Panc1 (cell line): ENCODE measurements around the gene RNF167. TPM values are rescaled to one million over a fixed set of nuclear protein-coding genes. Genes with fewer than 3 reads are reported as not detected.

Source experiments
- ATAC-seq: fragments of 200-7000 bp; cut with Tn5 transposase; 2 replicates; pipeline ENCODE4 v1.9.1; 2020; ENCODE audit warnings: mild to moderate bottlenecking, moderate library complexity
- BruUV-seq: library from RNA; stranded (reverse); fragments of 400-500 nt; replicated peaks from 2 replicates; lab custom pipeline; 2021; lab: Mats Ljungman, UMichigan
- CTCF ChIA-PET: fragments of 300-600 bp; sonication (Branson Sonifier 250); formaldehyde crosslinking; loops from one replicate; lab custom pipeline; 2022; ENCODE audit warnings: antibody characterized with exemption; lab: Charles Lee
- POLR2A ChIA-PET: fragments of 300-600 bp; sonication (Branson Sonifier 250); formaldehyde crosslinking; loops from one replicate; lab custom pipeline; 2022; ENCODE audit warnings: antibody characterized with exemption; lab: Charles Lee
- DNase-seq: peaks from one replicate; pipeline ENCODE4 v3.0.0-alpha.2; 2010; ENCODE audit warnings: low read depth, low spot score
- H3K27ac ChIP-seq: 2 replicates; pipeline ENCODE4 v1.5.1; 2011; ENCODE audit warnings: mild to moderate bottlenecking, low read length, inconsistent platforms
- H3K27me3 ChIP-seq: fragments of 200-500 bp; sonication (Bioruptor generic); 2 replicates; pipeline ENCODE4 v1.6.0; 2014; ENCODE audit warnings: low read length, inconsistent platforms; ENCODE audit not compliant: control insufficient read depth, insufficient read depth
- H3K36me3 ChIP-seq: fragments of 200-500 bp; sonication (Bioruptor generic); 2 replicates; pipeline ENCODE4 v1.5.1; 2014; ENCODE audit warnings: inconsistent platforms, mild to moderate bottlenecking, low read length, moderate library complexity; ENCODE audit not compliant: control insufficient read depth, insufficient read depth
- H3K4me1 ChIP-seq: 2 replicates; pipeline ENCODE4 v1.5.1; 2011; ENCODE audit warnings: inconsistent platforms, mild to moderate bottlenecking, low read length, moderate library complexity; ENCODE audit not compliant: control insufficient read depth, insufficient read depth
- H3K4me3 ChIP-seq, 2 experiments: 2 replicates each; pipeline ENCODE4 v1.5.1; 2011 to 2012; ENCODE audit warnings: low read depth in 2 of 2, low read length in 2 of 2, mild to moderate bottlenecking in 2 of 2, inconsistent platforms in 1 of 2, moderate library complexity in 1 of 2
- H3K9me3 ChIP-seq: fragments of 200-500 bp; sonication (Bioruptor generic); 2 replicates; pipeline ENCODE4 v1.5.1; 2014; ENCODE audit warnings: low read depth, mild to moderate bottlenecking, inconsistent platforms, low read length, moderate library complexity; ENCODE audit not compliant: control insufficient read depth, insufficient read depth
- CTCF ChIP-seq: fragments of 450-650 bp; IDR thresholded peaks from 2 replicates; pipeline ENCODE4 v1.5.1; 2017; ENCODE audit warnings: mild to moderate bottlenecking
- POLR2AphosphoS5 ChIP-seq: IDR thresholded peaks from 2 replicates; pipeline ENCODE4 v1.6.1; 2012; ENCODE audit warnings: mild to moderate bottlenecking, low read depth, low read length, moderate library complexity
- REST ChIP-seq, 2 experiments: IDR thresholded peaks; 2 replicates each; pipeline ENCODE4 v1.6.1; 2011 to 2012; ENCODE audit warnings: low read depth in 2 of 2, control low read depth in 1 of 2, low read length in 1 of 2, mild to moderate bottlenecking in 1 of 2, moderate library complexity in 1 of 2; ENCODE audit not compliant: insufficient read depth in 1 of 2
- SIN3A ChIP-seq: IDR thresholded peaks from 2 replicates; pipeline ENCODE4 v1.6.1; 2012; ENCODE audit warnings: low read depth, mild to moderate bottlenecking, low read length, moderate library complexity, borderline replicate concordance; ENCODE audit not compliant: insufficient read depth
- TCF7L2 ChIP-seq: IDR thresholded peaks from 2 replicates; pipeline ENCODE4 v1.6.1; 2011; ENCODE audit warnings: mild to moderate bottlenecking, low read depth, low read length, inconsistent platforms
- in situ Hi-C: cut with HindIII; loops from 2 replicates; pipeline ENCODE4 v1.10.0; 2016; ENCODE audit warnings: low sequenced_read_pairs, low pct_unique_long_range_greater_than_20kb
- intact Hi-C: fragments of 100-400 bp; cut with micrococcal nuclease; formaldehyde crosslinking; loops from one replicate; pipeline ENCODE4 v1.10.0; 2022; ENCODE audit not compliant: unreplicated experiment
- total RNA-seq: library from RNA; stranded (reverse); gene quantifications from one replicate; pipeline ENCODE4 v1.2.1, GENCODE V29; 2021; ENCODE audit not compliant: unreplicated experiment

The RNF167 gene
- total RNA-seq, 1 experiment from 2014 or later, result 95.8 TPM

- ATAC-seq (no peak; the same call in 1 of the 2 replicates), DNase-seq (no peak)
- no peaks in the 10 kb centered on the region; the same call in 1 of the 2 replicates for H3K4me1 ChIP-seq
- intact Hi-C loops (no loop called here), in situ Hi-C loops (no loop called here)
- no peak overlapping the region for H3K4me3 ChIP-seq
- no peaks in the 10 kb centered on the region for H3K36me3 ChIP-seq
- H3K27ac ChIP-seq, result no peak overlapping the region
- TF ChIP-seq TCF7L2 (no peak), SIN3A (no peak), POLR2AphosphoS5 (no peak), REST (IDR thresholded peaks at IDR 0.05; ENCODE audit: insufficient read depth in 1 of 2, low read depth in 2 of 2, low read length in 1 of 2) (no peak), CTCF (no peak)
- BruUV-seq, result no TSS peak
- POLR2A ChIA-PET, result no interaction called here
- no peaks in the 10 kb centered on the region for H3K9me3 ChIP-seq
- H3K27me3 ChIP-seq, result no peaks in the 10 kb centered on the region
- CTCF ChIA-PET, result no interaction called here
These were observed 38.3 kb upstream of the RNF167 start for GRCh38 chr17:4901648-4902344.

- in situ Hi-C loops, result no loop called here
- no peak for ATAC-seq
- CTCF ChIA-PET, result interaction anchor here (0.5 kb wide), 1 partner anchor 8 kb away, joined by 11 read pairs; no protein-coding TSS in a partner anchor
- H3K9me3 ChIP-seq, result no peaks in the 10 kb centered on the region
- H3K27ac ChIP-seq, result no peak overlapping the region
- intact Hi-C loops, result no loop called here
- no peaks in the 10 kb centered on the region; the same call in 1 of the 2 replicates for H3K4me1 ChIP-seq
- H3K27me3 ChIP-seq, result no peaks in the 10 kb centered on the region
- H3K36me3 ChIP-seq, result no peaks in the 10 kb centered on the region
- DNase-seq, result no peak
- H3K4me3 ChIP-seq, result no peak overlapping the region
- TF ChIP-seq TCF7L2 (no peak), POLR2AphosphoS5 (no peak), SIN3A (no peak), REST (IDR thresholded peaks at IDR 0.05; ENCODE audit: insufficient read depth in 1 of 2, low read depth in 2 of 2, low read length in 1 of 2) (no peak), CTCF (no peak)
- POLR2A ChIA-PET, result interaction anchor here (0.6 kb wide), 1 partner anchor 112 kb away, joined by 3 read pairs; no protein-coding TSS in a partner anchor
- BruUV-seq, result no TSS peak
These were observed 37.5 kb upstream of the RNF167 start for GRCh38 chr17:4902540-4902939.
